HG03066 (cell line): ENCODE data around the gene ETV3.

Experiments used
- ATAC-seq: cut with Tn5 transposase; IDR thresholded peaks from one replicate; pipeline ENCODE4 v1.9.1; 2021; ENCODE audit warnings: low read depth; ENCODE audit not compliant: unreplicated experiment

ETV3 gene

GRCh38 chr1:157097692-157098091, 40.5 kb downstream of the ETV3 start:
- ATAC-seq: no peak

GRCh38 chr1:157096881-157097280, 41.3 kb downstream of the ETV3 start:
- ATAC-seq: no peak

GRCh38 chr1:157095551-157095950, 42.6 kb downstream of the ETV3 start:
- ATAC-seq: no peak

GRCh38 chr1:157095091-157095490, 43.1 kb downstream of the ETV3 start:
- ATAC-seq: no peak

GRCh38 chr1:157092831-157093230, 45.4 kb downstream of the ETV3 start:
- no peak for ATAC-seq

GRCh38 chr1:157091668-157092273, 46.4 kb downstream of the ETV3 start:
- no peak for ATAC-seq

GRCh38 chr1:157091186-157091585, 47.0 kb downstream of the ETV3 start:
- ATAC-seq: no peak

GRCh38 chr1:157090771-157091170, 47.4 kb downstream of the ETV3 start:
- no peak for ATAC-seq

GRCh38 chr1:157090196-157090647, 48.0 kb downstream of the ETV3 start:
- ATAC-seq: no peak

GRCh38 chr1:157089789-157090188, 48.4 kb downstream of the ETV3 start:
- no peak for ATAC-seq

- ATAC-seq: no peak
Observed at GRCh38 chr1:157088607-157089006, 49.6 kb downstream of the ETV3 start.

- no peak for ATAC-seq
Observed at GRCh38 chr1:157087030-157087429, 51.2 kb downstream of the ETV3 start.

GRCh38 chr1:157086299-157086698, 51.9 kb downstream of the ETV3 start:
- ATAC-seq: no peak

GRCh38 chr1:157085421-157085820, 52.8 kb downstream of the ETV3 start:
- no peak for ATAC-seq

- no peak for ATAC-seq
Observed at GRCh38 chr1:157084720-157085119, 53.5 kb downstream of the ETV3 start.

GRCh38 chr1:157081707-157082106, 56.5 kb downstream of the ETV3 start:
- no peak for ATAC-seq

GRCh38 chr1:157080714-157081113, 57.5 kb downstream of the ETV3 start:
- no peak for ATAC-seq

GRCh38 chr1:157077394-157077793, 60.8 kb downstream of the ETV3 start:
- no peak for ATAC-seq

GRCh38 chr1:157073944-157074685, 64.1 kb downstream of the ETV3 start:
- ATAC-seq: no peak
